Measurements from ENCODE around the gene CTLA4. TPM values are rescaled to one million over a fixed set of nuclear protein-coding genes. Genes with fewer than 3 reads are reported as not detected.

Gene CTLA4
- total and polyA plus RNA-seq, 12 donors: 0.13 to 1.6 (median 0.61) TPM; not detected in 4

- Histone ChIP-seq H3K4me3 (no peak overlapping the region), H3K36me3 (no peaks in the 10 kb centered on the region), H3K27ac (no peak overlapping the region), H3K9me3 (no peaks in the 10 kb centered on the region), H3K4me1 (peaks cover 0 to 5% (median 0%) of the 10 kb centered on the region in 9 donors), H3K27me3 (no peaks in the 10 kb centered on the region)
- DNase-seq (no peak), ATAC-seq (no peak)
- TF ChIP-seq CTCF (IDR thresholded peaks at IDR 0.05): no peak
- intact Hi-C loops (cut with DNase I): no loop called here
- 88 to 92% methylated on average over 5 of the region's 5 CpGs for WGBS, 2 donors
Measured at GRCh38 chr2:203840655-203841205, 26.8 kb upstream of the CTLA4 start.

- ATAC-seq (no peak), DNase-seq (no peak)
- Histone ChIP-seq H3K4me1 (peaks cover 0 to 5% (median 0%) of the 10 kb centered on the region in 9 donors), H3K36me3 (no peaks in the 10 kb centered on the region), H3K27me3 (no peaks in the 10 kb centered on the region), H3K9me3 (no peaks in the 10 kb centered on the region), H3K4me3 (no peak overlapping the region), H3K27ac (no peak overlapping the region)
- 94 to 95% methylated on average over 5 of the region's 5 CpGs for WGBS, 2 donors
- intact Hi-C loops (cut with DNase I): no loop called here
- no peak for TF ChIP-seq CTCF (IDR thresholded peaks at IDR 0.05)
Measured at GRCh38 chr2:203841654-203842053, 25.9 kb upstream of the CTLA4 start.

GRCh38 chr2:203842373-203842772, 25.2 kb upstream of the CTLA4 start:
- H3K27me3 ChIP-seq: no peaks in the 10 kb centered on the region
- intact Hi-C loops (cut with DNase I): no loop called here
- WGBS, 2 donors: 73 to 82% methylated on average over 5 of the region's 5 CpGs
- H3K4me3 ChIP-seq: no peak overlapping the region
- H3K27ac ChIP-seq: no peak overlapping the region
- DNase-seq: no peak
- no peaks in the 10 kb centered on the region for H3K36me3 ChIP-seq
- H3K9me3 ChIP-seq: no peaks in the 10 kb centered on the region
- TF ChIP-seq CTCF (IDR thresholded peaks at IDR 0.05): no peak
- ATAC-seq: no peak
- peaks cover 0 to 11% (median 0%) of the 10 kb centered on the region in 9 donors for H3K4me1 ChIP-seq

- H3K27ac ChIP-seq: peak overlapping the region in 5 of 10 donors; percentile 20 to 67 (median 30)
- intact Hi-C loops (cut with DNase I): no loop called here
- TF ChIP-seq CTCF (IDR thresholded peaks at IDR 0.05): no peak
- 56 to 64% methylated on average over 8 of the region's 8 CpGs for WGBS, 2 donors
- peak; percentile 12 to 88 (median 80) for ATAC-seq
- DNase-seq: peak; percentile 19 to 21
- H3K9me3 ChIP-seq: no peaks in the 10 kb centered on the region
- no peaks in the 10 kb centered on the region for H3K27me3 ChIP-seq
- no peaks in the 10 kb centered on the region for H3K36me3 ChIP-seq
- peaks cover 0 to 11% (median 0%) of the 10 kb centered on the region in 9 donors for H3K4me1 ChIP-seq
- peak overlapping the region in 1 of 10 donors; percentile 3 for H3K4me3 ChIP-seq
Measured at GRCh38 chr2:203846490-203847105, 21.0 kb upstream of the CTLA4 start.

All from heart right ventricle (tissue), 16 donors.